ENCODE data around the gene PPAT. TPM values are rescaled to one million over a fixed set of nuclear protein-coding genes. Genes with fewer than 3 reads are reported as not detected.

Gene PPAT
- total RNA-seq, 4 donors from 2014 or later: 2.5 to 8.8 (median 4.1) TPM

DNA sequence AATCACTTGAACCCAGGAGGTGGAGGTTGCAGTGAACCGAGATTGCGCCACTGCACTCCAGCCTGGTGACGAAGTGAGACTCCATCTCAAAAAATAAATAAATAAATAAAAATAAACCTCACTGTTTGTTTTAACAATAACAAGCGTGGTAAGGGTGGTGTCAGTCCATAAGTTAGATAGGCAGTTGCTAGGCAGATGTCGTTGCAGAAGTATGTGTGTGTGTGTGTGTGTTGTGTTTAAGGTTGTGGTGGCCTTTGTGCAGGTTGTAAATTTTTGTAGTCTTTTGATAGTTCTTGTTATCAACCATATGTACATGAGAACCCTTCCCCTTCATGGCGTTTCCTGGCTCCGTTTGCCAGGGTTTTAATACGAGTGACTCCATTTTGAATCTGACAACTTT, 44.1 kb downstream of the PPAT start:
- Histone ChIP-seq H3K36me3 (peaks cover 0 to 7% of the 10 kb centered on the region in 2 donors), H3K4me3 (no peak overlapping the region), H3K4me1 (peaks cover 6 to 20% (median 6%) of the 10 kb centered on the region in 3 donors), H3K27ac (no peak overlapping the region), H3K9me3 (no peaks in the 10 kb centered on the region), H3K27me3 (no peaks in the 10 kb centered on the region)
- TF ChIP-seq POLR2A (IDR thresholded peaks at IDR 0.05) (no peak), EP300 (IDR thresholded peaks at IDR 0.05) (no peak), POLR2AphosphoS5 (IDR thresholded peaks at IDR 0.05) (no peak)
- TF ChIP-seq, protein P1, sequence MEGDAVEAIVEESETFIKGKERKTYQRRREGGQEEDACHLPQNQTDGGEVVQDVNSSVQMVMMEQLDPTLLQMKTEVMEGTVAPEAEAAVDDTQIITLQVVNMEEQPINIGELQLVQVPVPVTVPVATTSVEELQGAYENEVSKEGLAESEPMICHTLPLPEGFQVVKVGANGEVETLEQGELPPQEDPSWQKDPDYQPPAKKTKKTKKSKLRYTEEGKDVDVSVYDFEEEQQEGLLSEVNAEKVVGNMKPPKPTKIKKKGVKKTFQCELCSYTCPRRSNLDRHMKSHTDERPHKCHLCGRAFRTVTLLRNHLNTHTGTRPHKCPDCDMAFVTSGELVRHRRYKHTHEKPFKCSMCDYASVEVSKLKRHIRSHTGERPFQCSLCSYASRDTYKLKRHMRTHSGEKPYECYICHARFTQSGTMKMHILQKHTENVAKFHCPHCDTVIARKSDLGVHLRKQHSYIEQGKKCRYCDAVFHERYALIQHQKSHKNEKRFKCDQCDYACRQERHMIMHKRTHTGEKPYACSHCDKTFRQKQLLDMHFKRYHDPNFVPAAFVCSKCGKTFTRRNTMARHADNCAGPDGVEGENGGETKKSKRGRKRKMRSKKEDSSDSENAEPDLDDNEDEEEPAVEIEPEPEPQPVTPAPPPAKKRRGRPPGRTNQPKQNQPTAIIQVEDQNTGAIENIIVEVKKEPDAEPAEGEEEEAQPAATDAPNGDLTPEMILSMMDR (IDR thresholded peaks at IDR 0.05): no peak
- no peak for ATAC-seq
- 91 to 93% methylated on average over 7 to 8 of the region's 8 CpGs for WGBS, 2 donors (ENCODE audit: low coverage in 1 of 2)

DNA sequence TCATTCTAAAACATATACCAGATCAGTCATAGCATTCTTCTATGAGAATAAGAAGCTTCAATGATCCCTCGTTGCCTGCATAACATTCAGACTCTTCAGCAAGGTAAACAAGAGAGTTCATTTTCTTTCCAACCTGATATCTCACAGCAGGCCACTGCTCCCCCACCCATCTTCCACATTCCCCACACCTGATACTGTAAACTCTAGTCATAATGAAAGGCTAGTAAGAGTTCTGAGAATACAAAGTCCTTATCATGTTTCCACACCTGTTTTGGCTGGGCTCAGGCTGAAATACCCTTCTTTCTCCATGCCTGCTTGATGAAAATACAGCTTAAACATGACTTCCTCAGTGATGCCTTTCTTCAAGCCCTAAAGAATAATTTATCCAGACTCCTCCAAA, 45.9 kb downstream of the PPAT start:
- no peak for ATAC-seq
- no peak overlapping the region for H3K4me3 ChIP-seq
- H3K36me3 ChIP-seq: no peaks in the 10 kb centered on the region
- WGBS, 2 donors (ENCODE audit: low coverage in 1 of 2): 27 to 33% methylated on average over 1 of the region's 1 CpG
- H3K9me3 ChIP-seq: no peaks in the 10 kb centered on the region
- TF ChIP-seq, protein P1 (IDR thresholded peaks at IDR 0.05): no peak
- peaks cover 6 to 31% (median 6%) of the 10 kb centered on the region in 3 donors for H3K4me1 ChIP-seq
- H3K27me3 ChIP-seq: no peaks in the 10 kb centered on the region
- no peak overlapping the region for H3K27ac ChIP-seq

DNA sequence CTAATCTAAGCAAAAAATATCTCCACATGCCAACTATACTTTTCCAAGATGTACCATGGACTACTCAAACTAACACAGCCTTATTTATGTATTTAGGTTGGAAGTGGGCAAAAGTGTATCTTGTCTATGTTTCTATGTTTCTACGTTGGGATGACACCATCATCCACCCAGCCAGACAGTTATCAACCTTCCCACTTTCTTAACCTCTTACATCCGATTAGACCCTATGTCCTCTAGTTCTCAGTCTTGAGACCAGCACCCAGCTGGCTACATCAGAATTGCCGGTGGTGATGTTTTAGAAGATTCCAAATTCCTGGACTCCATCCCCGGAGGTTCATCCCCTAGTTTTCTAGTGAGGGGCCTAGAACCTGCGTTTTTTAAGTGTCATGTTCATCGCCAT, 47.1 kb downstream of the PPAT start:
- Histone ChIP-seq H3K27me3 (no peaks in the 10 kb centered on the region), H3K4me3 (peak overlapping the region; percentile 73 to 97), H3K27ac (peak overlapping the region; percentile 95 to 99 (median 96)), H3K36me3 (no peaks in the 10 kb centered on the region), H3K4me1 (peaks cover 6 to 31% (median 6%) of the 10 kb centered on the region in 3 donors), H3K9me3 (no peaks in the 10 kb centered on the region)
- no peak for ATAC-seq
- TF ChIP-seq POLR2AphosphoS5 (IDR thresholded peaks at IDR 0.05): no peak
- TF ChIP-seq EP300 (IDR thresholded peaks at IDR 0.05): no peak
- TF ChIP-seq, protein P1 (IDR thresholded peaks at IDR 0.05): no peak
- no peak for TF ChIP-seq POLR2A (IDR thresholded peaks at IDR 0.05)
- WGBS, 2 donors (ENCODE audit: low coverage in 1 of 2): 20 to 21% methylated on average over 6 of the region's 6 CpGs

DNA sequence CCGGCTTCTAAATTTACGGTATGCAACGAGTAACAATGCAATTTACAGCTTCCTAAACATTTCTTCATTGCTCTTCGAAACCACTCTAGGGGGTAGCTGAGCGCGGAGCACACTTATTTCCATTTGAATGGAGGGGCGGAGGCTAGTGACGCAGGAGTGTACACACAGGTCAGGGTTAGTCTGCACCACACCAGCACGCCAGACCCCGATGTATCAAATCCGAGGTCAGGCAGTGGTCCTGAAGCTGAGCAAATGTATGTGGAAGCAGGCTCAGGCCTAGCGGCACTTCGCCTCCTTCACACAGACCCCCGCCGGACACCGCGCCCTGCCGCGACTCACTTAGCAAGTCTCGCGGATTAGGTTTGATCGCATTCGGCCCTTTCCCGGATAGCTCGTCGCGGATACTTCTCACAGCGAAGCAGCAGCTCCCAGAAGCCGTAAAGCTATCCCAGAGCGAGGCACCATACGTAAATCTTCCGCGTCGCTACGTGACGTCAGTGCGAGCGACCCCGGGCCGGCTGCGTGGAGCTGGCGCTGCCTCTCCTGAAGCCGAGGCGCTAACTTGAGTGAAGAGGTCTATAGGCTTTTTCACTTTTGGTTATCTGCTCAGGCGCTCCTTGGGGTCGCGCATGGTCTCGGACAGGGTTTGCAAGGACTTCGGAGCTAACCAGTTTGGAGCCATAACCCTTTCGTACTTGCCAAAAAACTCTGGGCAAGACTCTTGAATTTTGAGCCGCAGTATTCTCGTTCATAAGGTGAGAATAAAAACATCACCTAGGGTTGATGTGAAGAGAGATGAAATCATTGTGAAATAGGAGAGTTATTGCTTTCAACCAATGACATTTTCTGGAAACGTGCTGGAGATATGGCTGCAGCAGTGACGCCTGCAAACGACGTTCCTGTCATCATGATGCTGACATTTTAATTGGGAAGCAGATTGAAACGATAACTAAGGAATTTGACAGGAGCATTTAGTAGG, 48.1 kb downstream of the PPAT start, which contains the start of gene AASDH:
TSS of gene AASDH (minus strand) at position 469 of the 979 bp plus-strand sequence. CDS start 3,192 bp downstream, outside the sequence.
- peaks cover 0 to 5% of the 10 kb centered on the region in 2 donors for H3K36me3 ChIP-seq
- peak within 1 kb of the TSS; percentile 73 to 97 for H3K4me3 ChIP-seq
- TF ChIP-seq, protein P1 (IDR thresholded peaks at IDR 0.05): no peak
- TF ChIP-seq POLR2A (IDR thresholded peaks at IDR 0.05) (peak; percentile 73 to 80), POLR2AphosphoS5 (IDR thresholded peaks at IDR 0.05) (peak; percentile 93), EP300 (IDR thresholded peaks at IDR 0.05) (no peak)
- peak within 1 kb of the TSS; percentile 95 to 99 (median 96) for H3K27ac ChIP-seq
- H3K9me3 ChIP-seq: no peaks in the 10 kb centered on the region
- 1 to 3% methylated on average over 13 to 17 of the region's 57 CpGs for WGBS, 2 donors (ENCODE audit: low coverage in 1 of 2)
- H3K27me3 ChIP-seq: no peaks in the 10 kb centered on the region
- peak; percentile 97 for ATAC-seq
- H3K4me1 ChIP-seq: peaks cover 6 to 31% (median 6%) of the 10 kb centered on the region in 3 donors

Data from gastroesophageal sphincter (tissue), 4 donors.